Gastrocnemius medialis (tissue), 4 donors: ENCODE data around the gene KIRREL3.

Experiments used
- CTCF ChIP-seq, 5 experiments: fragments of 450-650 bp in 3 of 5; fragments of 200-600 bp in 2 of 5; sonication (generic) in 2 of 5; IDR thresholded peaks in 4 of 5; conservative IDR thresholded peaks in 1 of 5; 1 replicate in 4 of 5; 2 replicates in 1 of 5; pipeline ENCODE4 v1.5.1; 2016 to 2019; ENCODE audit warnings: antibody characterized with exemption in 5 of 5, mild to moderate bottlenecking in 3 of 5, moderate library complexity in 3 of 5
- POLR2A ChIP-seq, 2 donors: fragments of 450-650 bp; IDR thresholded peaks; one replicate each; pipeline ENCODE4 v1.6.1; 2017; ENCODE audit warnings: antibody characterized with exemption in 2 of 2, mild to moderate bottlenecking in 2 of 2, moderate library complexity in 2 of 2

DNA sequence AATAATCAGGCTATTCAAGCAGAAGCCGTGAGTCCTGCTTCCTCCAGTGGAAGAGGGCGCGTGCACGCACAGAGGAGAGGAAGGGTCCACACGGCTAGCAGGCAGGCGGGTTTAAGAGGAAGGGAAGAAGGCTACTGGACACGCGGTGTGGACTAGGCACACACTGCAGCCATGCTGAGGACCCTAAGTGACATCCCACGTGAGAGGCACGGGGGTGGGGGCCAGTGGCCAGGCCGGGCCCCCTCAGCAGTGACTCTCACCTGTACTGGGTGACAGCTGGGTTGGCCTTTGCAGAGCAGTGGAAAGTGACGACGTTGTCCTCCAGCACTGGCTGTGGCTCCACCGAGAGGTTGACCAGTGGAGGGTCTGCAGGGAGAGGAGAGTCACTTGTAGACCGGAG, 544.5 kb downstream of the KIRREL3 start:
- TF ChIP-seq CTCF (IDR thresholded peaks at IDR 0.05 in 4 of 5, conservative IDR thresholded peaks at IDR 0.05 in 1 of 5) (no peak), POLR2A (IDR thresholded peaks at IDR 0.05) (no peak)
